Activated naive CD8-positive, alpha-beta T cell treated with anti-CD3 and anti-CD28 coated beads, Interleukin-2, amount 10 ng/mL, durations not matched to agents 7 days and 5 days (primary cell): ENCODE data around the gene GPR107. TPM values are rescaled to one million over a fixed set of nuclear protein-coding genes. Genes with fewer than 3 reads are reported as not detected.
"Not testable (repeated sequence)": the region's sequence is repeated elsewhere in the genome, so short reads cannot be mapped to it uniquely, and the experiment has no call there.

Source experiments
- ATAC-seq: fragments of 150-1000 bp; cut with Tn5 transposase; one replicate; pipeline ENCODE4 v1.10.0; 2021; ENCODE audit warnings: low read depth, moderate library complexity
- POLR2A ChIA-PET: fragments of 350-600 bp; sonication (Branson Sonifier 250); formaldehyde crosslinking; loops from one replicate; lab custom pipeline; 2021; ENCODE audit warnings: antibody characterized with exemption; lab: Charles Lee
- DNase-seq: peaks from one replicate; pipeline ENCODE4 v3.0.0; 2021
- H3K27ac Mint-ChIP-seq: one replicate; pipeline ENCODE4 v1.8.0; 2022; ENCODE audit warnings: mild to moderate bottlenecking, mixed read lengths
- H3K27me3 Mint-ChIP-seq: one replicate; pipeline ENCODE4 v1.8.0; 2022; ENCODE audit warnings: mild to moderate bottlenecking, moderate library complexity, mixed read lengths
- H3K36me3 Mint-ChIP-seq: one replicate; pipeline ENCODE4 v1.8.0; 2021; ENCODE audit warnings: mild to moderate bottlenecking, mixed read lengths
- H3K4me1 Mint-ChIP-seq: one replicate; pipeline ENCODE4 v1.8.0; 2021; ENCODE audit warnings: mixed read lengths
- H3K4me3 Mint-ChIP-seq: one replicate; pipeline ENCODE4 v1.8.0; 2022; ENCODE audit warnings: mild to moderate bottlenecking, moderate library complexity, mixed read lengths
- H3K9me3 Mint-ChIP-seq: one replicate; pipeline ENCODE4 v1.8.0; 2021; ENCODE audit warnings: mixed read lengths
- total RNA-seq, 2 experiments: library from RNA; stranded (reverse); gene quantifications; one replicate each; pipeline ENCODE4 v1.2.3, GENCODE V29; 2021

The GPR107 gene
- total RNA-seq, result 10 to 100 TPM; 23.2 to 25.1 TPM

GRCh38 chr9:130053504-130054324, at the start of gene GPR107:
TSS of gene GPR107 (plus strand) at chr9:130053906. CDS start at chr9:130053933, 27 bp downstream.
- Mint-ChIP-seq H3K27ac (peak within 1 kb of the TSS; percentile 90), H3K9me3 (no peaks in the 10 kb centered on the region), H3K4me3 (peak within 1 kb of the TSS; percentile 96), H3K4me1 (peaks cover 18% of the 10 kb centered on the region), H3K27me3 (no peaks in the 10 kb centered on the region), H3K36me3 (peaks cover 6% of the 10 kb centered on the region)
- DNase-seq, result peak; percentile 86
- POLR2A ChIA-PET, result interaction anchor here (0.6 to 2.1 kb wide), 11 partner anchors 9 to 186 kb away, joined by 3 to 23 read pairs (median 9); partner anchors contain the start of gene FNBP1
- ATAC-seq, result peak; percentile 94

- Mint-ChIP-seq H3K27me3 (no peaks in the 10 kb centered on the region), H3K4me1 (peaks cover 40% of the 10 kb centered on the region), H3K36me3 (peaks cover 38% of the 10 kb centered on the region), H3K27ac (no peak overlapping the region), H3K9me3 (no peaks in the 10 kb centered on the region), H3K4me3 (no peak overlapping the region)
- POLR2A ChIA-PET, result interaction anchor here (0.5 to 0.6 kb wide), 2 partner anchors 27 to 53 kb away, joined by 3 to 5 read pairs; no protein-coding TSS in a partner anchor
- ATAC-seq (no peak), DNase-seq (no peak)
These were observed 49.7 kb upstream of the GPR107 start for GRCh38 chr9:130003943-130004552.

GRCh38 chr9:130006952-130007351, 46.8 kb upstream of the GPR107 start:
- Mint-ChIP-seq H3K27ac (peak overlapping the region; percentile 46), H3K4me1 (peaks cover 40% of the 10 kb centered on the region), H3K36me3 (peaks cover 32% of the 10 kb centered on the region)
- H3K9me3 Mint-ChIP-seq, ATAC-seq, H3K27me3 Mint-ChIP-seq, DNase-seq, H3K4me3 Mint-ChIP-seq, POLR2A ChIA-PET: not testable (repeated sequence)

DNA sequence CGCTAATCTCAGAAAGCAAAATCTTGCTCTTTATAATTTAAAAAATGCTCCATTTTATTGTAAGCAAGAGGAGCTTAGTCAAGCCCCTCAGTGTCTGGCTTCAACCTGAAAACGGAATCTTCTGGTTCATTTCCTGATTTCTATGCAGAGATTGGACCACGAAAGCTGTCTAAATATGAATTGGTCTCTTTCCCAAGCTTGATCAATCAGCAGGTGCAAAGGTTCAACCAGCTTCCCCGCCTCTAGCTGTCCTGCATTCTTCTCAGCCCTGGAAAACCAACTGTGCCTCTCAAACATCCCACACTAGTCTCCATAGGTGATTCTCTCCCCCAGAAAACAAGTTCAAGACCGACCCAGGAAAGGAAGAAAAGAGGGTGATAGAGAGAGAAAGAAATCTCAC, 45.2 kb upstream of the GPR107 start:
- Mint-ChIP-seq H3K27me3 (no peaks in the 10 kb centered on the region), H3K9me3 (peaks cover 2% of the 10 kb centered on the region), H3K36me3 (peaks cover 35% of the 10 kb centered on the region), H3K4me1 (peaks cover 42% of the 10 kb centered on the region), H3K27ac (peak overlapping the region; percentile 73), H3K4me3 (peak overlapping the region; percentile 7)
- POLR2A ChIA-PET, result interaction anchor here (1.2 kb wide), 1 partner anchor 34 kb away, joined by 3 read pairs; the partner anchor contains the start of gene FNBP1
- no peak for DNase-seq
- ATAC-seq, result no peak

GRCh38 chr9:130009546-130009945, 44.2 kb upstream of the GPR107 start:
- Mint-ChIP-seq H3K36me3 (peaks cover 31% of the 10 kb centered on the region), H3K4me1 (peaks cover 43% of the 10 kb centered on the region)
- H3K4me3 Mint-ChIP-seq, H3K9me3 Mint-ChIP-seq, H3K27ac Mint-ChIP-seq, DNase-seq, POLR2A ChIA-PET, H3K27me3 Mint-ChIP-seq, ATAC-seq: not testable (repeated sequence)

DNA sequence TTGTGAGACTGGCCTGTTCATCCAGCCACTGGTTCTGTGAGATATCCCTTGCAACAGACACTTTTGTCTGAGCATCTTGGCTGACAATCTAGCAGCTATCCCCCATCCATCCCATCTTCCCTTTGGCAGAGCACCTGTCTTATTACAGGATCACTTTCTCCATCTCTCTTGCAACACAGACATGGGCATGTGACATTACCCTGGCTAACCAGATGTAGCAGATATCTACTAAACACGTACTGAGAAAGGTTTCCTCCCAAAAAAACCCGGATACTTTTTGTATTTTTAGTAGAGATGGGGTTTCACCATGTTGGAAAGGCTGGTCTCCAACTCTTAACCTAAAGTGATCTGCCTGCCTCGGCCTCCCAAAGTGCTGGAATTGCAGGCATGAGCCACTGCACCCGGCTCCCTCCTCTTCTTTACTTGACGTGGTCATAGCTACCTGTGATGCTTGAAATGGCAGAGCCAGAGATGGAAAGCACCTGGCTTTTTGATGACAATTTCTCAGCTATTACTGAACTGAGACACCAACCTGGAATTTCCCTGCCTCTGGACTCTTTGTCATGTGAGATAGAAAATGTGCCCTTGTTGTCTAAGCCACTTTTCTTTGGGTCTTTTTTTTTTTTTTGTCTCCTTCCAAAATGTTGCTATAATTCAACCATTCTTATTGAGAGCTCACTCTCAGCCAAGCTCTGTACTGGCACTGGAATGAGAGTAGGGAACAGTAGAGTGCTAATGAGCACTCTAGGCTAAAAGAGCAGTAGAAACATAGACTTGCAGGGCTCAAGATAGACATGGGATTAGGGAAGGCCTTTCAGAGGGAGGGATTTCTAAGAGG, 43.3 kb upstream of the GPR107 start:
- H3K9me3 Mint-ChIP-seq, result peaks cover 2% of the 10 kb centered on the region
- peak; percentile 23 for ATAC-seq
- peaks cover 43% of the 10 kb centered on the region for H3K4me1 Mint-ChIP-seq
- DNase-seq, result no peak
- H3K27me3 Mint-ChIP-seq, result no peaks in the 10 kb centered on the region
- peaks cover 32% of the 10 kb centered on the region for H3K36me3 Mint-ChIP-seq
- H3K27ac Mint-ChIP-seq, result peak overlapping the region; percentile 54
- POLR2A ChIA-PET, result interaction anchor here (0.7 kb wide), 1 partner anchor 39 kb away, joined by 6 read pairs; no protein-coding TSS in a partner anchor
- H3K4me3 Mint-ChIP-seq, result peak overlapping the region; percentile 11

- DNase-seq (no peak), ATAC-seq (no peak)
- H3K27ac Mint-ChIP-seq, result no peak overlapping the region
- H3K4me3 Mint-ChIP-seq, result no peak overlapping the region
- H3K4me1 Mint-ChIP-seq, result peaks cover 36% of the 10 kb centered on the region
- H3K9me3 Mint-ChIP-seq, result peaks cover 2% of the 10 kb centered on the region
- POLR2A ChIA-PET, result no interaction called here
- H3K36me3 Mint-ChIP-seq, result peaks cover 45% of the 10 kb centered on the region
- H3K27me3 Mint-ChIP-seq, result no peaks in the 10 kb centered on the region
These were observed 40.4 kb upstream of the GPR107 start for GRCh38 chr9:130013326-130013725.

DNA sequence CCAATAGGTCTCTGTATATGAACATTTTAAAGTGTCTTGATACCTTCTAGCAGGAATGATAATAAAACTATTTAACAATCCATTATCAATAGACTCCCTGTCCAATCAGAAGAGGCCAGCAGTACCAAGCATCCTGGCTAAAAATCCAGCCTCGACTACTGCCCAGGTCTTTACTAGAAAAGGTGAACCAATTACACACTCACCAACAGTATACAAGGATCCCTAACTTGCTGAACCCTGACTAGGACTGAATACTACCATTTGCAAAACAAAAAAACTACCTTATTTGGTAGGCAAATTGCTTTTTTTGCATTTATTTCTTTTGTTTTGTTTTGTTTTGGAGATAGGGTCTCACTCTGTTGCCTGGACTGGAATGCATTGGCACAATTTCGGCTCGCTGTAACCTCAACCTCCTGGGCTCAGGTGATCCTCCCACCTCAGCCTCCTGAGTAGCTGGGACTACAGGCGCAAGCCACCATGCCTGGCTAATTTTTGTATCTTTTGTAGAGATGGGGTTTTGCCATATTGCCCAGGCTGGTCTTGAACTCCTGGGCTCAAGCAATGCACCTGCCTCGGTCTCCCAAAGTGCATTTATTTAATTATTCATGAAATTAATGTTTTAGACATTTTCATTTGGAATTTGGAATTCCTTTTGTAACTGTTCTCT, 38.2 kb upstream of the GPR107 start:
- H3K36me3 Mint-ChIP-seq, result peaks cover 52% of the 10 kb centered on the region
- H3K27ac Mint-ChIP-seq, result no peak overlapping the region
- ATAC-seq, result no peak
- H3K27me3 Mint-ChIP-seq, result no peaks in the 10 kb centered on the region
- no peak overlapping the region for H3K4me3 Mint-ChIP-seq
- H3K9me3 Mint-ChIP-seq, result peaks cover 2% of the 10 kb centered on the region
- H3K4me1 Mint-ChIP-seq, result peaks cover 25% of the 10 kb centered on the region
- no peak for DNase-seq
- POLR2A ChIA-PET, result no interaction called here

DNA sequence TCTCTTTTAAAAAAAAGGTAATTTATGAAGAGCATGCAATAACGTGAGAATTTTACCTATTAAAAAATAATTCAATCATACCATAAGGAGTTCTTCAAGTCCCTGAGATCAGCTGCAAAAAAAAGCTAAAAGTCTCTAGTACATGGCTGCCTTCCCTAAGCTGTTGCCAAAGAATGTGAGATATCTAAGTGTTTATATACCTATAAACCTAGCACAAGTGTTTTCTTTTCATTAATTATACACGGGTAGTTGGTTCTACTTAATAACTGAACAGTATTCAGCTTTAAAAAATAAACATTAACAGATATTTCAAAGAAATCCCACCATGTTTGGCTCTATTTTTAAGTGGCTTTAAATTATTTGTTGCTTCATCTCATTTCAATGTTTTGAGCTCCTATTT, 36.6 kb upstream of the GPR107 start:
- H3K4me3 Mint-ChIP-seq, result no peak overlapping the region
- peak overlapping the region; percentile 28 for H3K27ac Mint-ChIP-seq
- no peak for DNase-seq
- H3K4me1 Mint-ChIP-seq, result peaks cover 23% of the 10 kb centered on the region
- H3K36me3 Mint-ChIP-seq, result peaks cover 46% of the 10 kb centered on the region
- no peaks in the 10 kb centered on the region for H3K27me3 Mint-ChIP-seq
- H3K9me3 Mint-ChIP-seq, result peaks cover 2% of the 10 kb centered on the region
- POLR2A ChIA-PET, result interaction anchor here (0.8 to 1.0 kb wide), 2 partner anchors 12 to 122 kb away, joined by 3 read pairs; no protein-coding TSS in a partner anchor
- ATAC-seq, result no peak

GRCh38 chr9:130017510-130017909, 36.2 kb upstream of the GPR107 start:
- not testable (repeated sequence) for H3K4me3 Mint-ChIP-seq, H3K9me3 Mint-ChIP-seq, H3K27me3 Mint-ChIP-seq, DNase-seq, ATAC-seq, H3K27ac Mint-ChIP-seq
- H3K4me1 Mint-ChIP-seq, result peaks cover 23% of the 10 kb centered on the region
- peaks cover 44% of the 10 kb centered on the region for H3K36me3 Mint-ChIP-seq
- POLR2A ChIA-PET, result interaction anchor here (0.8 to 1.0 kb wide), 2 partner anchors 12 to 123 kb away, joined by 3 read pairs; no protein-coding TSS in a partner anchor

DNA sequence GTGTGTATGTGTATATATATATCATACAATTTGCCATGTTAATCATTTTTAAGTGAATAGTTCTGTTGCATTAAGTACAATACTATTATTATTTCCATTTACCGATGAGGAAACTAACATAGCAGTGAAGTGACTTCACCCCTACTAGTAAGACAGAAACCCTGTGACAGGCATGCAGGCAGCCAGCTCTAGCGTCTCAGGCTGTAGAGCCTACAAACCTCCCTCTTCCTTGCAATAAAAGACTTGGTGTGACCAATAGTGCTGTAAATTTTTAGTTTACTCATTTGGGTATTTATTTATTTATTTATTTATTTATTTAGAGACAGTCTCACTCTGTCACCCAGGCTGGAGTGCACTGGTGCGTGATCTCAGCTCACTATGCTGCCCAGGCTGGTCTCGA, 35.4 kb upstream of the GPR107 start:
- no peak overlapping the region for H3K27ac Mint-ChIP-seq
- no peak for DNase-seq
- no peaks in the 10 kb centered on the region for H3K9me3 Mint-ChIP-seq
- POLR2A ChIA-PET, result interaction anchor here (0.7 to 0.9 kb wide), 2 partner anchors 21 to 1151 kb away, joined by 3 read pairs; no protein-coding TSS in a partner anchor
- H3K4me3 Mint-ChIP-seq, result no peak overlapping the region
- no peak for ATAC-seq
- H3K36me3 Mint-ChIP-seq, result peaks cover 38% of the 10 kb centered on the region
- peaks cover 24% of the 10 kb centered on the region for H3K4me1 Mint-ChIP-seq
- no peaks in the 10 kb centered on the region for H3K27me3 Mint-ChIP-seq

DNA sequence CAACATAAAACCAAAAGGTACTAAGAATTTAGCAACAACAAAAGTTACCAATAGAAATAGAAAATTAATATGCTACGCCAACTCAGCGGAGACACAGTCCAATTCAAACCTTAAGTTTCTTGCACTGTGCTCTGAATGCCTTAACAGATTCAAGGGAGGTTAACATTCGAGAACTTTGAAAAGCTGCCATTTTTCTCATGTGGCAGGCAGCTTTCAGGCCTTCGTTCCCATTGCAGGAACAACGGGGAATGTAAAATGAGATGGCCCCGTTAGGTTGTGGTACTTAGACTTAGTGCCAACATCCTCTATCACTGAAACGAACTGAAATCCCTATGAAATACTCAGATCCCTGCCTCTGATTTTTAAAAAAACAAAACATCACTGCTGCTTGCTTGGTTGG, 33.1 kb upstream of the GPR107 start:
- DNase-seq, result no peak
- peaks cover 26% of the 10 kb centered on the region for H3K4me1 Mint-ChIP-seq
- H3K27me3 Mint-ChIP-seq, result no peaks in the 10 kb centered on the region
- H3K27ac Mint-ChIP-seq, result no peak overlapping the region
- no peak for ATAC-seq
- H3K4me3 Mint-ChIP-seq, result no peak overlapping the region
- POLR2A ChIA-PET, result interaction anchor here (0.6 kb wide), 1 partner anchor 1056 kb away, joined by 4 read pairs; no protein-coding TSS in a partner anchor
- no peaks in the 10 kb centered on the region for H3K9me3 Mint-ChIP-seq
- H3K36me3 Mint-ChIP-seq, result peaks cover 35% of the 10 kb centered on the region
